Measurements from ENCODE around the gene ISY1. TPM values are rescaled to one million over a fixed set of nuclear protein-coding genes. Genes with fewer than 3 reads are reported as not detected.

ISY1 gene
- total and polyA plus RNA-seq, 2 donors from 2014 or later = 22.4 to 27.1 TPM

DNA sequence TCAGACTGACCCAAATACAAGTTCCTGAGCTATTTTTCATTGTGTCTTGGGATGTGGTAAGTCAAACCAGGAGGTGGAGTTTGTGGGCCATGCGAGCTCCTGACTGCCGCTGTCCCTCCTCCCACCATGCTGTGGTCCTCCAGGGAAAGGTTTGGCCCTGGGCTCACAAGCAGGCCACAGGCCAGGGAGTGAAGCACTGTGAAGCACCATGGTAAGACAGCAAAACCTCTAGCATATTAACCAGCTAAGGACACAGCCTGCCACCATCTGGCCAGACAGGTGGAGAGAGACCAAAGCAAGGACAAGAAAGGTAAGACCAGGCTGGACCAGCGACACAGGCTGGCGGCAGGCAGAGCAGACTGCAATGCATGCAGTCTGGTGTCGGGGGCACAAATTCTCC is 54.5 kb downstream of the ISY1 start:
- intact Hi-C loops (cut with DNase I) = no loop called here
- no peak overlapping the region for H3K4me3 ChIP-seq (ENCODE audit: low read length in 3 of 3)
- TF ChIP-seq, protein P1, sequence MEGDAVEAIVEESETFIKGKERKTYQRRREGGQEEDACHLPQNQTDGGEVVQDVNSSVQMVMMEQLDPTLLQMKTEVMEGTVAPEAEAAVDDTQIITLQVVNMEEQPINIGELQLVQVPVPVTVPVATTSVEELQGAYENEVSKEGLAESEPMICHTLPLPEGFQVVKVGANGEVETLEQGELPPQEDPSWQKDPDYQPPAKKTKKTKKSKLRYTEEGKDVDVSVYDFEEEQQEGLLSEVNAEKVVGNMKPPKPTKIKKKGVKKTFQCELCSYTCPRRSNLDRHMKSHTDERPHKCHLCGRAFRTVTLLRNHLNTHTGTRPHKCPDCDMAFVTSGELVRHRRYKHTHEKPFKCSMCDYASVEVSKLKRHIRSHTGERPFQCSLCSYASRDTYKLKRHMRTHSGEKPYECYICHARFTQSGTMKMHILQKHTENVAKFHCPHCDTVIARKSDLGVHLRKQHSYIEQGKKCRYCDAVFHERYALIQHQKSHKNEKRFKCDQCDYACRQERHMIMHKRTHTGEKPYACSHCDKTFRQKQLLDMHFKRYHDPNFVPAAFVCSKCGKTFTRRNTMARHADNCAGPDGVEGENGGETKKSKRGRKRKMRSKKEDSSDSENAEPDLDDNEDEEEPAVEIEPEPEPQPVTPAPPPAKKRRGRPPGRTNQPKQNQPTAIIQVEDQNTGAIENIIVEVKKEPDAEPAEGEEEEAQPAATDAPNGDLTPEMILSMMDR (IDR thresholded peaks at IDR 0.05; ENCODE audit: borderline replicate concordance, extremely low read depth, insufficient read depth) = no peak
- H3K27me3 ChIP-seq (ENCODE audit: control insufficient read depth, insufficient read depth, low read length) = no peaks in the 10 kb centered on the region
- DNase-seq (peak in 3 of 5 donors; percentile 7 to 40 (median 27)), FAIRE-seq (no peak)
- H3K27ac ChIP-seq (ENCODE audit: low read depth in 2 of 2, low read length in 2 of 2) = no peak overlapping the region
- H3K9me3 ChIP-seq (ENCODE audit: control insufficient read depth in 2 of 3, insufficient read depth in 1 of 3, low read length in 3 of 3) = no peaks in the 10 kb centered on the region
- peaks cover 0 to 5% (median 0%) of the 10 kb centered on the region in 3 donors for H3K36me3 ChIP-seq (ENCODE audit: control insufficient read depth in 2 of 3, insufficient read depth in 3 of 3, low read length in 3 of 3)
- peaks cover 0 to 13% (median 0%) of the 10 kb centered on the region in 3 donors for H3K4me1 ChIP-seq (ENCODE audit: control insufficient read depth in 2 of 3, insufficient read depth in 2 of 3, low read depth in 1 of 3, low read length in 3 of 3)
- H3K9ac ChIP-seq (ENCODE audit: low read length in 3 of 3) = no peak overlapping the region

DNA sequence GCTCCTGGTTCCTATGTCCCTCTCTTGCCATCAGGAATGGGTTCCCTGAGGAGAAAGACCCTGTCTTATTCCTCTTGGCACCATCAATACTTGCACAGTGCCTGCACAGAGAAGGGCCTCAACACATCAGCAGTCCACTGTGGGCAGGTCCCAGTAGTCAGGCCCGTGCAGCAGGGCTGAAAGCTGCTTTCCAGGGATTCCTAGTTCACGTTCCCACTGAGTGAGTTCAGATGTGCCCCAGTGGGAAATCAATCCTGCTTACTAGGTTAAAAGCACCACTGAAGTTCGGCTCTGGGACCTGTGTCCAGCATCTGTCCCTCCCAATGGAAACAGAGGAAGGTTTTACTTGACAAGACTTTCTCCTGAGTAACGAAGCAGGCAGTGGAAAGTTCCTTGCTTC is 55.0 kb downstream of the ISY1 start:
- intact Hi-C loops (cut with DNase I) = no loop called here
- H3K4me1 ChIP-seq (ENCODE audit: control insufficient read depth in 2 of 3, insufficient read depth in 2 of 3, low read depth in 1 of 3, low read length in 3 of 3) = peaks cover 0 to 13% (median 0%) of the 10 kb centered on the region in 3 donors
- H3K27ac ChIP-seq (ENCODE audit: low read depth in 2 of 2, low read length in 2 of 2) = no peak overlapping the region
- H3K9me3 ChIP-seq (ENCODE audit: control insufficient read depth in 2 of 3, insufficient read depth in 1 of 3, low read length in 3 of 3) = no peaks in the 10 kb centered on the region
- H3K27me3 ChIP-seq (ENCODE audit: control insufficient read depth, insufficient read depth, low read length) = no peaks in the 10 kb centered on the region
- no peak for FAIRE-seq
- no peak overlapping the region for H3K4me3 ChIP-seq (ENCODE audit: low read length in 3 of 3)
- DNase-seq = no peak
- H3K36me3 ChIP-seq (ENCODE audit: control insufficient read depth in 2 of 3, insufficient read depth in 3 of 3, low read length in 3 of 3) = peaks cover 0 to 5% (median 0%) of the 10 kb centered on the region in 3 donors
- TF ChIP-seq, protein P1 (IDR thresholded peaks at IDR 0.05; ENCODE audit: borderline replicate concordance, extremely low read depth, insufficient read depth) = no peak
- no peak overlapping the region for H3K9ac ChIP-seq (ENCODE audit: low read length in 3 of 3)

DNA sequence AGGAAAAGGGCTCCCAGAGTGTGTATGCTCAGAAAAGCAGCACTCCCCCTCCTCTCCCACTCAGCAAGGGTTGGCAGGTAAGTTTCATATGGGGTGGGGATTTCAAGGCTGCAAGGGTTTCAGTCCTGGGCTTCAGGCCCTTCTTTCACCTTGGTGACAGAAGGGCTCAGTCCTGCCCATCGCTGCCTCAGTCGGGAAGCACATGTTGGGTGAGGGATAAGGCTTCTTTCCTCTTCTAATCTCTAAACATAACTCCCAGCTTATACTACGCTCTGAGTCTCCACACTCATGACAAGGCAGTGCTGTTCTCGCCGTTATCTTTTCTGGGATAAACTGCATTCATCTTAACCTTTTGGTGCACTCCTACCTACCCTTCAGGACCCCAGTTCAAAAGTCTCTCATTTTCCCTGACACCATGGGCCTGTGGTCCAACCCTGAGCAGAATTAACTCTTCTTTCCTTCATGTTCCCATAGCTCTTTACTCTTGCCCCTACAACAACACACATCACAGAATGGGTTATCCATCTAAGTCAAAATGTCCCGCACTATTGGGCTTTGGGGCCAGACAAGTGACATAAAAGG is 56.3 kb downstream of the ISY1 start:
- H3K9ac ChIP-seq (ENCODE audit: low read length in 3 of 3) = no peak overlapping the region
- DNase-seq (peak in 1 of 5 donors; percentile 32), FAIRE-seq (no peak)
- intact Hi-C loops (cut with DNase I) = no loop called here
- H3K4me3 ChIP-seq (ENCODE audit: low read length in 3 of 3) = no peak overlapping the region
- TF ChIP-seq, protein P1 (IDR thresholded peaks at IDR 0.05; ENCODE audit: borderline replicate concordance, extremely low read depth, insufficient read depth) = no peak
- H3K4me1 ChIP-seq (ENCODE audit: control insufficient read depth in 2 of 3, insufficient read depth in 2 of 3, low read depth in 1 of 3, low read length in 3 of 3) = peaks cover 0 to 13% (median 0%) of the 10 kb centered on the region in 3 donors
- H3K9me3 ChIP-seq (ENCODE audit: control insufficient read depth in 2 of 3, insufficient read depth in 1 of 3, low read length in 3 of 3) = no peaks in the 10 kb centered on the region
- H3K27me3 ChIP-seq (ENCODE audit: control insufficient read depth, insufficient read depth, low read length) = no peaks in the 10 kb centered on the region
- peaks cover 0 to 5% (median 0%) of the 10 kb centered on the region in 3 donors for H3K36me3 ChIP-seq (ENCODE audit: control insufficient read depth in 2 of 3, insufficient read depth in 3 of 3, low read length in 3 of 3)
- no peak overlapping the region for H3K27ac ChIP-seq (ENCODE audit: low read depth in 2 of 2, low read length in 2 of 2)
